Measurements from ENCODE around the gene VWCE. TPM values are rescaled to one million over a fixed set of nuclear protein-coding genes. Genes with fewer than 3 reads are reported as not detected.

Gene VWCE
- polyA plus RNA-seq, 1 donor (not counting 4 experiments of a cell fraction or from before 2014, with no cell fraction given): 0.30 TPM

- H3K9me1 ChIP-seq (ENCODE audit: control insufficient read depth, extremely low read depth, insufficient read depth, low read length): no peaks in the 10 kb centered on the region
- H3K4me3 ChIP-seq (ENCODE audit: control insufficient read depth in 2 of 3, extremely low read depth in 1 of 3, insufficient read depth in 2 of 3, low read depth in 1 of 3, low read length in 3 of 3): no peak overlapping the region
- no peak for DNase-seq (ENCODE audit: low read depth, low spot score)
- no peak overlapping the region for H2AFZ ChIP-seq (ENCODE audit: control insufficient read depth, low read length)
- TF ChIP-seq EZH2 (IDR thresholded peaks at IDR 0.05; ENCODE audit: low read length) (no peak), CTCF (optimal IDR thresholded peaks at IDR 0.05 in 1 of 3, IDR thresholded peaks at IDR 0.05 in 1 of 3, conservative IDR thresholded peaks at IDR 0.05 in 1 of 3; ENCODE audit: extremely low read depth in 1 of 3, insufficient read depth in 2 of 3, low read length in 3 of 3) (no peak)
- dilution Hi-C loops (cut with MboI; ENCODE audit: extremely low pct_ligation_motif_present, low sequenced_read_pairs): no loop called here
- no peak overlapping the region for H3K27ac ChIP-seq (ENCODE audit: control insufficient read depth, insufficient read depth, low read length)
- H3K4me2 ChIP-seq (ENCODE audit: control insufficient read depth, extremely low read depth, insufficient read depth, low read depth, low read length): no peak overlapping the region
- no peaks in the 10 kb centered on the region for H3K9me3 ChIP-seq (ENCODE audit: control insufficient read depth, low read depth, low read length)
- H3K36me3 ChIP-seq (ENCODE audit: control insufficient read depth in 2 of 2, extremely low read depth in 1 of 2, insufficient read depth in 2 of 2, low read length in 2 of 2): peaks cover 7 to 10% of the 10 kb centered on the region in 2 experiments
- no peaks in the 10 kb centered on the region for H3K27me3 ChIP-seq (ENCODE audit: control insufficient read depth, extremely low read depth, insufficient read depth, low read length)
- H3K9ac ChIP-seq (ENCODE audit: control insufficient read depth, extremely low read depth, insufficient read depth, low read length): no peak overlapping the region
- H3K4me1 ChIP-seq (ENCODE audit: control insufficient read depth, extremely low read depth, insufficient read depth, low read length): peaks cover 5% of the 10 kb centered on the region
- FAIRE-seq: no peak
- no peaks in the 10 kb centered on the region for H4K20me1 ChIP-seq (ENCODE audit: control insufficient read depth, extremely low read depth, insufficient read depth, low read length)
- H3K79me2 ChIP-seq (ENCODE audit: control insufficient read depth, insufficient read depth, low read length): no peaks in the 10 kb centered on the region
Observed at GRCh38 chr11:61341706-61342105, 46.6 kb upstream of the VWCE start.

GRCh38 chr11:61340979-61341378 lies 45.9 kb upstream of the VWCE start:
- dilution Hi-C loops (cut with MboI; ENCODE audit: extremely low pct_ligation_motif_present, low sequenced_read_pairs): no loop called here
- peaks cover 7 to 10% of the 10 kb centered on the region in 2 experiments for H3K36me3 ChIP-seq (ENCODE audit: control insufficient read depth in 2 of 2, extremely low read depth in 1 of 2, insufficient read depth in 2 of 2, low read length in 2 of 2)
- FAIRE-seq: no peak
- no peak for DNase-seq (ENCODE audit: low read depth, low spot score)
- no peak overlapping the region for H2AFZ ChIP-seq (ENCODE audit: control insufficient read depth, low read length)
- H3K9ac ChIP-seq (ENCODE audit: control insufficient read depth, extremely low read depth, insufficient read depth, low read length): no peak overlapping the region
- H3K4me3 ChIP-seq (ENCODE audit: control insufficient read depth in 2 of 3, extremely low read depth in 1 of 3, insufficient read depth in 2 of 3, low read depth in 1 of 3, low read length in 3 of 3): no peak overlapping the region
- no peak overlapping the region for H3K27ac ChIP-seq (ENCODE audit: control insufficient read depth, insufficient read depth, low read length)
- no peaks in the 10 kb centered on the region for H4K20me1 ChIP-seq (ENCODE audit: control insufficient read depth, extremely low read depth, insufficient read depth, low read length)
- no peaks in the 10 kb centered on the region for H3K9me3 ChIP-seq (ENCODE audit: control insufficient read depth, low read depth, low read length)
- H3K27me3 ChIP-seq (ENCODE audit: control insufficient read depth, extremely low read depth, insufficient read depth, low read length): no peaks in the 10 kb centered on the region
- H3K4me2 ChIP-seq (ENCODE audit: control insufficient read depth, extremely low read depth, insufficient read depth, low read depth, low read length): no peak overlapping the region
- TF ChIP-seq CTCF (optimal IDR thresholded peaks at IDR 0.05 in 1 of 3, IDR thresholded peaks at IDR 0.05 in 1 of 3, conservative IDR thresholded peaks at IDR 0.05 in 1 of 3; ENCODE audit: extremely low read depth in 1 of 3, insufficient read depth in 2 of 3, low read length in 3 of 3) (no peak), EZH2 (IDR thresholded peaks at IDR 0.05; ENCODE audit: low read length) (no peak)
- H3K79me2 ChIP-seq (ENCODE audit: control insufficient read depth, insufficient read depth, low read length): no peaks in the 10 kb centered on the region
- H3K4me1 ChIP-seq (ENCODE audit: control insufficient read depth, extremely low read depth, insufficient read depth, low read length): no peaks in the 10 kb centered on the region
- H3K9me1 ChIP-seq (ENCODE audit: control insufficient read depth, extremely low read depth, insufficient read depth, low read length): no peaks in the 10 kb centered on the region

Measured in keratinocyte (primary cell).